GM10248 (cell line): ENCODE measurements around the gene NMNAT2.

Source experiments
- CTCF ChIA-PET: fragments of 300-600 bp; sonication (Branson Sonifier 250); formaldehyde crosslinking; extraction: SDS; loops from one replicate; lab custom pipeline; 2021; ENCODE audit warnings: antibody characterized with exemption; lab: Yijun Ruan, JAX
- POLR2A ChIA-PET: fragments of 350-650 bp; sonication (Branson Sonifier 250); formaldehyde crosslinking; extraction: SDS; loops from one replicate; lab custom pipeline; 2020; ENCODE audit warnings: antibody characterized with exemption; lab: Yijun Ruan, JAX
- DNase-seq: peaks from one replicate; pipeline ENCODE4 v3.0.0; 2012; ENCODE audit errors: extremely low spot score
- CTCF ChIP-seq: IDR thresholded peaks from 2 replicates; pipeline ENCODE4 v1.5.1; 2012; ENCODE audit warnings: mild to moderate bottlenecking, low read depth; ENCODE audit errors: extremely low read depth, missing control alignments, control extremely low read depth

The NMNAT2 gene

DNA sequence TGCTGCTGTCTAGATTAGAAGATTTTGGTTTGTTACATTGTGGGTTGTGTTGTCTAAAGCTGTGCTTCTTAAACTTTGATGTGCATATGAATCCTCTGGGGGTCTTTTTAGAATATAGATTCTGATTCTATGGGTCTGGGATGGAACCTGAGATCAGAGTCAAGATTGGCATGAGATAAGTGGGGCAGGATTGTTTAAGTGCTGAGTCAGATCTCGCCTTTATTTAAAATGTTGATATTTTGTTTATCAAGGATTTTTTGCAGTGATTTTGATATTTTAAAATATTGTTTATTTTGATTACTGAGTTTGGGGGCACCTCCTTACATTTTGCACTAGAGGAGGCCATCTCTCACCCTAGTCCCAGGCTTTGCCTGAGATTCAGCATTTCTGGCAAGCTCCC is 117.4 kb downstream of the NMNAT2 start:
- CTCF ChIA-PET = interaction anchor here (1.4 kb wide), 1 partner anchor 9 kb away, joined by 4 read pairs; no protein-coding TSS in a partner anchor
- POLR2A ChIA-PET = no interaction called here
- no peak for TF ChIP-seq CTCF
- no peak for DNase-seq

DNA sequence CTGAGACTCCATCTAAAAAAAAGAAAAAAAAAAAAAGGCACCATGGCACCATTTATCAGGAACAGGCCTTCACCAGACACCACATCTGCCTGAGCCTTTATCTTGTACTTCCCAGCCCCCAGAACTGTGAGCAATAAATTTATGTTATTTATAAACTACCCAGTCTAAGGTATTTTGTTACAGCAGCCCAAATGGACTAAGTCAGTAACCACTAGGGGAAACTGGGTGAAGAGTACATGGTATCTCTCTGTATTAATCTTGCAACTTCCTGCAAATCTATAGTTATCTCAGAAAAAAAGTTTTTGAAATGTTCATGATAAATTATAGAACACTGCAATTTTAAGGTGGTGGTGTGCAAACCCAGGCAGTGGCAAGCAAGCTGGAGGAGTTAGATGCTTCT is 117.8 kb downstream of the NMNAT2 start:
- no peak for TF ChIP-seq CTCF
- ChIA-PET CTCF (interaction anchor here (1.4 kb wide), 1 partner anchor 9 kb away, joined by 4 read pairs; no protein-coding TSS in a partner anchor), POLR2A (no interaction called here)
- no peak for DNase-seq

DNA sequence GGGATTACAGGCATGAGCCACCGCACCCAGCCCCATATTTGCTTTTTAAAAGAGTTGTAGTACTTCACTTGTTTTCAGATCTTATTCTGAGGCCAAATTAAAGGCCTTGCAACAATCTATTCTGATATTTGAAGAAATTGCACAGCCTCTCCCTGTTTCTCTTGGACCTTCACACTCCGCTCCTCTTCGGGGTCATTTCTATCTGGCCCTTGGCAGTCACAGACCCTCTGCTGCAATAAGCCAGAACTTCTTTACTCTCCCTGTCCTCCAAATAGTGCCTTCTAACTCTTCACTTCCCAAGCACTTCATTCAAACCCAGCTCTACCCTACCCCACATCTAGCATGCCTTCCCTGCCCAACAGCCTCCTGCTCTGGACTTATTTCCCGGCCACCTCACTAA is 121.4 kb downstream of the NMNAT2 start:
- CTCF ChIA-PET = interaction anchor here (1.0 to 1.6 kb wide), 5 partner anchors 10 to 28 kb away, joined by 3 to 7 read pairs (median 3); no protein-coding TSS in a partner anchor
- no peak for TF ChIP-seq CTCF
- no peak for DNase-seq
- POLR2A ChIA-PET = no interaction called here

- no peak for TF ChIP-seq CTCF
- ChIA-PET CTCF (interaction anchor here (1.3 to 2.3 kb wide), 3 partner anchors 8 to 14 kb away, joined by 3 to 7 read pairs (median 7); no protein-coding TSS in a partner anchor), POLR2A (no interaction called here)
- no peak for DNase-seq
These were observed 122.7 kb downstream of the NMNAT2 start for GRCh38 chr1:183295521-183295920.

DNA sequence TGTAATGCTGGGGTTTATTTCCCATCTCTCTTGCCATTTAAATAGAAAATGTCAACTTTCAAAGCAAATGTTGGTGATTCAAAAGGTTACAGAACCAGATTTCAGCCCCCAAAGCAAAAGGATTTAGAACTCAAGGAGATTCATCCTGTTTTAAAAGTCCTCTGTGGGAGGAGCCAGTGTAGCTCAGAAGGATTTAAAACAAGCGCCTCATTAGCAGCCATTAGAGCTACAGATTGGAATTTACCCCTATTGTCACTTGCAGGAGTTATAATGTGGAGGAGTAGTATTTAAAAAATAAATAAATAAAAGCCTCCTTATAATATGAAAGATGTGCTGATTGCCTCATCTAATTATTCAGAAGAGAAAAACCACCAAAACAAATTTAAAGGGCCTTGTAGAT is 124.3 kb downstream of the NMNAT2 start:
- ChIA-PET CTCF (interaction anchor here (2.3 kb wide), 1 partner anchor 12 kb away, joined by 7 read pairs; no protein-coding TSS in a partner anchor), POLR2A (no interaction called here)
- DNase-seq = no peak
- TF ChIP-seq CTCF = no peak

- no peak for TF ChIP-seq CTCF
- ChIA-PET POLR2A (no interaction called here), CTCF (interaction anchor here (2.3 kb wide), 1 partner anchor 11 kb away, joined by 7 read pairs; no protein-coding TSS in a partner anchor)
- no peak for DNase-seq
These were observed 124.9 kb downstream of the NMNAT2 start for GRCh38 chr1:183293241-183293640.
